ENCODE results near the gene NEK5. TPM values are rescaled to one million over a fixed set of nuclear protein-coding genes. Genes with fewer than 3 reads are reported as not detected.
"Not testable (repeated sequence)": the region's sequence is repeated elsewhere in the genome, so short reads cannot be mapped to it uniquely, and the experiment has no call there.

NEK5 gene
- total and polyA plus RNA-seq, 8 donors: 0.05 to 4.0 (median 0.52) TPM; not detected in 4

GRCh38 chr13:52036037-52036436 is 92.8 kb downstream of the NEK5 start:
- intact Hi-C loops (cut with DNase I; ENCODE audit: low total_unique reads): no loop called here
- no peaks in the 10 kb centered on the region for H3K9me3 ChIP-seq
- H3K27ac ChIP-seq: no peak overlapping the region
- H3K4me1 ChIP-seq: peaks cover 0 to 4% (median 0%) of the 10 kb centered on the region in 4 donors
- TF ChIP-seq CTCF (IDR thresholded peaks at IDR 0.05) (no peak), EP300 (IDR thresholded peaks at IDR 0.05) (no peak), POLR2A (IDR thresholded peaks at IDR 0.05) (no peak), POLR2AphosphoS5 (IDR thresholded peaks at IDR 0.05) (no peak)
- H3K36me3 ChIP-seq: no peaks in the 10 kb centered on the region
- H3K4me3 ChIP-seq: no peak overlapping the region
- H3K27me3 ChIP-seq: no peaks in the 10 kb centered on the region
- WGBS, 5 donors: 26 to 56% (median 43%) methylated on average over 1 of the region's 1 CpG
- DNase-seq: no peak

- no peak for DNase-seq
- Histone ChIP-seq H3K4me1 (peaks cover 0 to 4% (median 0%) of the 10 kb centered on the region in 4 donors), H3K27ac (no peak overlapping the region), H3K4me3 (no peak overlapping the region), H3K27me3 (no peaks in the 10 kb centered on the region), H3K9me3 (no peaks in the 10 kb centered on the region), H3K36me3 (peaks cover 0 to under 1% (median 0%) of the 10 kb centered on the region in 4 donors)
- no peak for TF ChIP-seq CTCF (IDR thresholded peaks at IDR 0.05)
- TF ChIP-seq POLR2A (IDR thresholded peaks at IDR 0.05): no peak
- TF ChIP-seq POLR2AphosphoS5 (IDR thresholded peaks at IDR 0.05): no peak
- no peak for TF ChIP-seq EP300 (IDR thresholded peaks at IDR 0.05)
- WGBS, 5 donors: 76 to 82% (median 78%) methylated on average over 5 of the region's 5 CpGs
- intact Hi-C loops (cut with DNase I; ENCODE audit: low total_unique reads): no loop called here
Observed at GRCh38 chr13:52034616-52035226, 94.2 kb downstream of the NEK5 start.

GRCh38 chr13:52033039-52033438 is 95.8 kb downstream of the NEK5 start:
- WGBS, 5 donors: 80 to 92% (median 89%) methylated on average over 2 of the region's 2 CpGs
- Histone ChIP-seq H3K36me3 (peaks cover 0 to 18% (median 14%) of the 10 kb centered on the region in 4 donors), H3K27me3 (no peaks in the 10 kb centered on the region), H3K4me3 (no peak overlapping the region), H3K4me1 (peaks cover 0 to 4% (median 0%) of the 10 kb centered on the region in 4 donors), H3K9me3 (no peaks in the 10 kb centered on the region), H3K27ac (no peak overlapping the region)
- TF ChIP-seq CTCF (IDR thresholded peaks at IDR 0.05): no peak
- no peak for TF ChIP-seq EP300 (IDR thresholded peaks at IDR 0.05)
- no peak for TF ChIP-seq POLR2A (IDR thresholded peaks at IDR 0.05)
- TF ChIP-seq POLR2AphosphoS5 (IDR thresholded peaks at IDR 0.05): no peak
- DNase-seq: no peak
- intact Hi-C loops (cut with DNase I; ENCODE audit: low total_unique reads): no loop called here

- H3K4me1 ChIP-seq: peaks cover 0 to 12% (median 2%) of the 10 kb centered on the region in 4 donors
Observed at GRCh38 chr13:52030401-52030800, 98.5 kb downstream of the NEK5 start.

GRCh38 chr13:52029569-52029968 is 99.3 kb downstream of the NEK5 start:
- Histone ChIP-seq H3K27ac (no peak overlapping the region), H3K36me3 (peaks cover 8 to 43% (median 40%) of the 10 kb centered on the region in 4 donors), H3K9me3 (no peaks in the 10 kb centered on the region), H3K4me1 (peaks cover 0 to 15% (median 4%) of the 10 kb centered on the region in 4 donors), H3K27me3 (no peaks in the 10 kb centered on the region), H3K4me3 (no peak overlapping the region)
- WGBS, 5 donors: 78 to 98% (median 94%) methylated on average over 4 of the region's 4 CpGs
- intact Hi-C loops (cut with DNase I; ENCODE audit: low total_unique reads): no loop called here
- TF ChIP-seq POLR2A (IDR thresholded peaks at IDR 0.05) (no peak), POLR2AphosphoS5 (IDR thresholded peaks at IDR 0.05) (no peak), EP300 (IDR thresholded peaks at IDR 0.05) (no peak), CTCF (IDR thresholded peaks at IDR 0.05) (no peak)
- no peak for DNase-seq

More at GRCh38 chr13:52030401-52030800, 98.5 kb downstream of the NEK5 start:
- DNase-seq; H3K27ac ChIP-seq; H3K27me3 ChIP-seq; intact Hi-C loops (cut with DNase I; ENCODE audit: low total_unique reads); H3K4me3 ChIP-seq; H3K9me3 ChIP-seq: not testable (repeated sequence)
- H3K36me3 ChIP-seq: peaks cover 5 to 36% (median 32%) of the 10 kb centered on the region in 4 donors
- 95 to 98% (median 97%) methylated on average over 3 to 6 of the region's 6 CpGs for WGBS, 5 donors

All from stomach (tissue), 9 donors.